OCI-LY3 (cell line): Measurements from ENCODE around the gene MOB3B.

Experiments used
- CTCF ChIP-seq: fragments of 200-600, 300-600 bp; sonication (generic); IDR thresholded peaks from 2 replicates; pipeline ENCODE4 v1.5.1; 2014; ENCODE audit warnings: antibody characterized with exemption, low read length, low read depth
- EZH2phosphoT487 ChIP-seq: fragments of 200-600 bp; shearing (Covaris generic); IDR thresholded peaks from 2 replicates; pipeline ENCODE4 v1.6.1; 2018; ENCODE audit warnings: antibody characterized with exemption, mixed run types, low read depth

GRCh38 chr9:27437652-27438373 is 91.8 kb downstream of the MOB3B start:
- TF ChIP-seq CTCF, result no peak
- no peak for TF ChIP-seq EZH2phosphoT487
